Activated B cell treated with CpG ODN at 0.5 μM for 24 hours (primary cell): ENCODE results near the gene OR52I1. TPM values are rescaled to one million over a fixed set of nuclear protein-coding genes. Genes with fewer than 3 reads are reported as not detected.

ENCODE experiments used
- ATAC-seq: fragments of 200-7000 bp; cut with Tn5 transposase; one replicate; pipeline ENCODE4 v1.10.0; 2021; ENCODE audit warnings: low read depth, mild to moderate bottlenecking, moderate library complexity
- CTCF ChIA-PET: fragments of 350-600 bp; sonication (Branson Sonifier 250); formaldehyde crosslinking; loops from one replicate; lab custom pipeline; 2021; ENCODE audit warnings: antibody characterized with exemption; lab: Charles Lee
- POLR2A ChIA-PET: fragments of 350-600 bp; sonication (Branson Sonifier 250); formaldehyde crosslinking; loops from one replicate; lab custom pipeline; 2021; ENCODE audit warnings: antibody characterized with exemption; lab: Charles Lee
- DNase-seq: peaks from one replicate; pipeline ENCODE4 v3.0.0; 2022
- H3K27ac Mint-ChIP-seq: one replicate; pipeline ENCODE4 v1.8.0; 2020; ENCODE audit warnings: mixed read lengths
- H3K27me3 Mint-ChIP-seq: one replicate; pipeline ENCODE4 v1.8.0; 2021; ENCODE audit warnings: mixed read lengths
- H3K36me3 Mint-ChIP-seq: one replicate; pipeline ENCODE4 v1.8.0; 2021; ENCODE audit warnings: low read depth, mixed read lengths
- H3K4me1 Mint-ChIP-seq: one replicate; pipeline ENCODE4 v1.8.0; 2021; ENCODE audit warnings: mixed read lengths
- H3K4me3 Mint-ChIP-seq: one replicate; pipeline ENCODE4 v1.8.0; 2020; ENCODE audit warnings: mild to moderate bottlenecking, mixed read lengths
- H3K9me3 Mint-ChIP-seq: one replicate; pipeline ENCODE4 v1.8.0; 2020; ENCODE audit warnings: mixed read lengths
- CTCF ChIP-seq: fragments of 200-600 bp; IDR thresholded peaks from one replicate; pipeline ENCODE4 v1.8.0; 2022; ENCODE audit warnings: antibody characterized with exemption, mild to moderate bottlenecking
- intact Hi-C: fragments of 100-400 bp; cut with micrococcal nuclease; formaldehyde crosslinking; loops from one replicate; pipeline ENCODE4 v1.15.1; 2024
- total RNA-seq: library from RNA; stranded (reverse); gene quantifications from 2 replicates; pipeline ENCODE4 v1.2.3, GENCODE V29; 2022

OR52I1 gene
- total RNA-seq, 1 donor from 2014 or later, result not detected

DNA sequence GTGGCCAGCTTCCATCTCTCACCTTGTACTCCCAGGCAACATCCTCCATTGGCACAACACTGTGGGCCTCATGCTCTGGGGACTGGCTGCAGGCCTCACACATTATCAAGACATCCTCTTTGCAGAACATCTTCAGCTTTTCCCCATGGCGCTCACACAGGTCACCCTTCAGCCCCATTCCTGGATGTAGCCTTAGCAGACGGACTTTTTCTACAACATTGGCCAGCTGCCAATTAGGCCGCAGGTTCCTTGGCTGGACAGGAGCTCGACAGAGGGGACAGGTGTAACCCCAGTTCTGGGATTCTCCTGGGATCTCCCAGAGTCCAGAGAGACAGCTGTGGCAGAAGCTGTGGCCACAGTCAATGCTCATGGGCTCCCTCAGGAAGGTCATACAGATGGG, 11.2 kb downstream of the OR52I1 start:
- ATAC-seq (no peak), DNase-seq (no peak)
- no peak for TF ChIP-seq CTCF
- Mint-ChIP-seq H3K36me3 (peaks cover 53% of the 10 kb centered on the region), H3K4me1 (peaks cover 37% of the 10 kb centered on the region), H3K9me3 (no peaks in the 10 kb centered on the region), H3K27me3 (no peaks in the 10 kb centered on the region), H3K4me3 (no peak overlapping the region), H3K27ac (no peak overlapping the region)
- ChIA-PET CTCF (no interaction called here), POLR2A (no interaction called here)
- intact Hi-C loops, result loop anchor here (5.0 to 10.0 kb wide), 3 partner anchors 1090 to 1877 kb away; partner anchors contain the start of genes ARFIP2 and TIMM10B

DNA sequence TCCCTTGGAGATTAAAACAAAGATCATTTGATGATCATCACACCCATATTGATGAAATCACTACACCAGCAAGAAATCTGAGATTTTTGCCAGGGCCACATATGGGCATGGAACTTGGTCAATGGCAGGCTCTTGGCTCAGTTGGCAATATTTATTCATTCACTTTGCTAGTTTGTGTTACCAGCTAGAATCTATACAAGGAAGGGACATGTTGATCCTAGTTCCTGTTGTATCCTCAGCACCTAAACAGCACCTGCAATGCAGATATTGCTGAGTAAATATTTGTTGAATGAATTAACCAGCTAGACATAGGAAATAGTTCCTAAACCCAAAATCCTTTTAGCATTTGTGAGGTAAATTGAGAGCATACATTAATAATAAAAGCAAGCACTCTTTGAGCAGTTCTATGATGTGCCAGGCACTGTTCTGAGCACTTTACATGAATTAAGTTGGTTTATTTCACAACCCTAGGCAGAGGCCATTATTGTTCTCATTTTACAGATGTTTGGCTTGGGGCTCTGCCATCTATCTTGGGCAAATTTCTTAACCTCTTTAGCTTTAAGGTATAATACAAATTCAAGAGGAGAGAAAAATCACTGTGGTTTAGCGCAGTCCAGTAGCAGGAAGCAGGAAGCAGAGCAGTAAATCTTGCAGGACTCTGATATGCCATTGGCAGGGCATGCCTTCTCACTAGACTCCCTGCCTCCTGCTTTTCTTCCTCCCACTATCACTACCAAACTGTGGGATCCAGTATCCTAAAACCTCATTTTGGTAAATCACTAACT, 12.6 kb downstream of the OR52I1 start:
- Mint-ChIP-seq H3K27me3 (no peaks in the 10 kb centered on the region), H3K36me3 (peaks cover 39% of the 10 kb centered on the region), H3K9me3 (no peaks in the 10 kb centered on the region), H3K27ac (no peak overlapping the region), H3K4me3 (peak overlapping the region; percentile 95), H3K4me1 (peaks cover 43% of the 10 kb centered on the region)
- DNase-seq (no peak), ATAC-seq (no peak)
- POLR2A ChIA-PET, result no interaction called here
- TF ChIP-seq CTCF, result no peak
- intact Hi-C loops, result loop anchor here (5.0 to 10.0 kb wide), 3 partner anchors 1088 to 1876 kb away; partner anchors contain the start of genes ARFIP2 and TIMM10B
- CTCF ChIA-PET, result interaction anchor here (3.3 kb wide), 1 partner anchor 30 kb away, joined by 14 read pairs; the partner anchor contains the start of gene OR51D1

GRCh38 chr11:4607096-4607495, 13.3 kb downstream of the OR52I1 start:
- ChIA-PET POLR2A (interaction anchor here (1.7 kb wide), 1 partner anchor 1017 kb away, joined by 4 read pairs; the partner anchor contains the start of gene TRIM34), CTCF (interaction anchor here (3.3 kb wide), 1 partner anchor 30 kb away, joined by 14 read pairs; the partner anchor contains the start of gene OR51D1)
- H3K36me3 Mint-ChIP-seq, result peaks cover 32% of the 10 kb centered on the region
- peak overlapping the region; percentile 91 for H3K27ac Mint-ChIP-seq
- H3K4me1 Mint-ChIP-seq, result peaks cover 43% of the 10 kb centered on the region
- H3K4me3 Mint-ChIP-seq, result peak overlapping the region; percentile 95
- no peaks in the 10 kb centered on the region for H3K9me3 Mint-ChIP-seq
- intact Hi-C loops, result loop anchor here (5.0 to 10.0 kb wide), 3 partner anchors 1088 to 1875 kb away; partner anchors contain the start of genes ARFIP2 and TIMM10B
- no peak for TF ChIP-seq CTCF
- ATAC-seq (no peak), DNase-seq (no peak)
- no peaks in the 10 kb centered on the region for H3K27me3 Mint-ChIP-seq

- ChIA-PET CTCF (interaction anchor here (3.3 kb wide), 1 partner anchor 29 kb away, joined by 14 read pairs; the partner anchor contains the start of gene OR51D1), POLR2A (interaction anchor here (0.7 to 1.7 kb wide), 2 partner anchors 406 to 1016 kb away, joined by 3 to 4 read pairs; partner anchors contain the start of gene TRIM34)
- ATAC-seq, result peak; percentile 100
- peak within 1 kb of the TSS; percentile 95 for H3K4me3 Mint-ChIP-seq
- DNase-seq, result peak; percentile 87
- peak within 1 kb of the TSS; percentile 91 for H3K27ac Mint-ChIP-seq
- H3K9me3 Mint-ChIP-seq, result no peaks in the 10 kb centered on the region
- no peak for TF ChIP-seq CTCF
- no peaks in the 10 kb centered on the region for H3K27me3 Mint-ChIP-seq
- H3K36me3 Mint-ChIP-seq, result peaks cover 23% of the 10 kb centered on the region
- intact Hi-C loops, result loop anchor here (1.0 to 10.0 kb wide), 5 partner anchors 215 to 1874 kb away; partner anchors contain the start of genes ARFIP2, FHIP1B, TIMM10B and TRIM21
- H3K4me1 Mint-ChIP-seq, result peaks cover 43% of the 10 kb centered on the region
Observed at GRCh38 chr11:4607781-4608666, 14.2 kb downstream of the OR52I1 start, which contains the start of gene TRIM68. TSS of gene TRIM68 (minus strand) at chr11:4608231. CDS start at chr11:4605504, 2,727 bp downstream.
